HK-2 (cell line): Measurements from ENCODE around the gene NFE2L3.
"Not testable (repeated sequence)": the region's sequence is repeated elsewhere in the genome, so short reads cannot be mapped to it uniquely, and the experiment has no call there.

Source experiments
- DNase-seq: peaks from one replicate; pipeline ENCODE4 v3.0.0-alpha.2; 2018; ENCODE audit not compliant: unreplicated experiment

NFE2L3 gene, protein sequence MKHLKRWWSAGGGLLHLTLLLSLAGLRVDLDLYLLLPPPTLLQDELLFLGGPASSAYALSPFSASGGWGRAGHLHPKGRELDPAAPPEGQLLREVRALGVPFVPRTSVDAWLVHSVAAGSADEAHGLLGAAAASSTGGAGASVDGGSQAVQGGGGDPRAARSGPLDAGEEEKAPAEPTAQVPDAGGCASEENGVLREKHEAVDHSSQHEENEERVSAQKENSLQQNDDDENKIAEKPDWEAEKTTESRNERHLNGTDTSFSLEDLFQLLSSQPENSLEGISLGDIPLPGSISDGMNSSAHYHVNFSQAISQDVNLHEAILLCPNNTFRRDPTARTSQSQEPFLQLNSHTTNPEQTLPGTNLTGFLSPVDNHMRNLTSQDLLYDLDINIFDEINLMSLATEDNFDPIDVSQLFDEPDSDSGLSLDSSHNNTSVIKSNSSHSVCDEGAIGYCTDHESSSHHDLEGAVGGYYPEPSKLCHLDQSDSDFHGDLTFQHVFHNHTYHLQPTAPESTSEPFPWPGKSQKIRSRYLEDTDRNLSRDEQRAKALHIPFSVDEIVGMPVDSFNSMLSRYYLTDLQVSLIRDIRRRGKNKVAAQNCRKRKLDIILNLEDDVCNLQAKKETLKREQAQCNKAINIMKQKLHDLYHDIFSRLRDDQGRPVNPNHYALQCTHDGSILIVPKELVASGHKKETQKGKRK

GRCh38 chr7:26151953-26152781, at the start of gene NFE2L3:
Gene NFE2L3 (plus strand): TSS chr7:26152198. CDS start chr7:26152499, 301 bp downstream.
- DNase-seq: peak; percentile 72

GRCh38 chr7:26103596-26103995, 48.4 kb upstream of the NFE2L3 start:
- DNase-seq: no peak

DNA sequence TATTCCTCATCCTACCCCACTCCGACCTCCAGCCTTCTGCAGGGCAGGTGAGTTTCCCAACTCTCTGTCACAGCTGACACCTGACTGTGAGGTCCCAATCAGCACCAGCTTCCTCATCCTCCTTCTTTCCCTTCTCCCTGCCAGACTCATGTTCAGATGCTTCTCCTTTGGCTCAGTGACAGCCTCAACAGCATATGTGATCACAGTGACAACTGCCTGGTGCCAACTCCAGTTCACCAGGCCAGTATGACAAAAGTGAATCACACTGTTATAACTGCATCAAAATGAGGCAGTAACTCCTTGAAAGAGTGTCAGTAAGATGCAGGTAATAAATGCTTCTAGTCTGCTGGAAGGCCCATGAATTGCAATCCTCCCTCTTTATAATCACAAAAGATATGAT, 46.8 kb upstream of the NFE2L3 start:
- DNase-seq: no peak

GRCh38 chr7:26105931-26106330, 46.1 kb upstream of the NFE2L3 start:
- DNase-seq: no peak

DNA sequence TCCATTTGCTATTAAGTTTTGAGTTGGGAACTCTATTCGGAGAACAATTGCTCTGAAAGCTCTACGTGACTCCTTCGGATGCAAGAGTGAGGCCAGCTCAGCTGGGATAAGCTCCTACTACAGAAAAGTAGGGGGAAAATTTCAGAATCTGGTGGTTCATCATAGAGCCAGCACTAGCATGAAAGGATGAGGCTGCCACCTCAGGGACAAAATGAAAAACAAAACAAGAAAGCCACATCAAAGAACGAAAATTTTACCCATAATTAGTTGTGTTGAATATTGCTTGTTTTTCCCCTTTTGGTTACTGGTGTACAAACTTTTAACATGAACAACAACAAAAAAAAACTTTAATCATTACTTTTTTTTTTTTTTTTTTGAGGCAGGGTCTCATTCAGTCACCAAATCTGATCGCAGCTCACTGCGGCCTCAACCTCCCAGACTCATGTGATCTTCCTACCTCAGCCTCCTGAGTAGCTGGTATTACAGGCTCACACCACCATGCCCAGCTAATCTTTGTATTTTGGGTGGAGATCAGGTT, 39.7 kb upstream of the NFE2L3 start:
- DNase-seq: no peak

DNA sequence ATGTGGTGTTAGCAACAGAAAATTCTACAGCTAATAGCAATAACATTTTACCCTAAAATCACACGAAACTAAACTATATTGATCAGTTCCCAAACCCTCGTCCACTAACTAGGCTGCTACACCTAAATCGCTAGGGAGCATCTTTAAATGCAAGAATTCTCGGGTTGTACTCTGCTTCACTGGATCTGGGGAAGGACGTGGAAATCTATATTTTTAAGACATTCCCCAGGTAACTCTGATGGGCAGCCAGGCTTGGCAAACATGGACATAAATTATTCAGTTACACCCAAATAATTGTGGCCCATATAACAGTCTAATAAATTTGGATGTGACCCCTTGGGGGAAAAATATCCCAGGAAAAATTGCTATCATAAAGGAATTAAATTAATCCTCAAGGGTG, 36.3 kb upstream of the NFE2L3 start:
- no peak for DNase-seq

- no peak for DNase-seq
Observed at GRCh38 chr7:26117142-26117807, 34.7 kb upstream of the NFE2L3 start.

DNA sequence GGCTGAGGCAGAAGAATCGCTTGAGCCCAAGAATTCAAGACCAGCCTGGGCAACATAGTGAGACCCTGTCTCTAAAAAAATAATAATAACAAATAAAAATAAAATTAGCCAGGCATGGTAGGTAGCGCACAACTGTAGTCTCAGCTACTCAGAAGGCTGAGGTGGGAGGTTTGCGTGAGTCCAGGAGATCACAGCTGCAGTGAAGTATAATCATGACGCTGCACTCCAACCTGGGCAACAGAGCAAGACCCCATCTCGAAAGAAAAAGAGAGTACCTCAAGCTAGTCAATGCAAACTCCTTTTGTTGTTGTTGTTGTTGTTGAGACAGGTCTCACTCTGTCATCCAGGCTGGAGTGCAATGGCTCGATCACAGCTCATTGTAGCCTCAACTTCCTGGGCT, 34.0 kb upstream of the NFE2L3 start:
- DNase-seq: no peak

GRCh38 chr7:26122745-26123144, 29.3 kb upstream of the NFE2L3 start:
- DNase-seq: no peak

GRCh38 chr7:26124775-26125174, 27.2 kb upstream of the NFE2L3 start:
- not testable (repeated sequence) for DNase-seq

DNA sequence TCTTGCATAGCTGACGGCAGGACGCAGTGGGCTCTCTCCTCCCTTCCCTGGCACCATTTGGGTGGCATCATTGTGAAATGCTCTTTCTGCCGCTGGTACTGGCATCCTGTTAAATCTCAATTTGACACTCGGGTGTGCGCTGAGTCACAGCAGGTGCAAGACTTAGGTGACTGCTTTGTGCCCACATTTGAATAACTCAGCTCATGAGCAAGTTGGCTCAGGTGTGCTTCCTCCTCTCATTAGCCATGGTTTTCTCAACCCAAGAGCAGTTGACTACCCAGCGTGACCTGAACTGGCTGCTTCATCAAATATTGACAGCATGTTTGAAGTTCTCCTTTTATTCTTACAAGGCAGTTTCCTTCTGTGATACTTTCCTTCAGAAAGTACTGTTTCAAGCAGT, 24.6 kb upstream of the NFE2L3 start:
- no peak for DNase-seq

- no peak for DNase-seq
Observed at GRCh38 chr7:26131056-26131589, 20.9 kb upstream of the NFE2L3 start.

DNA sequence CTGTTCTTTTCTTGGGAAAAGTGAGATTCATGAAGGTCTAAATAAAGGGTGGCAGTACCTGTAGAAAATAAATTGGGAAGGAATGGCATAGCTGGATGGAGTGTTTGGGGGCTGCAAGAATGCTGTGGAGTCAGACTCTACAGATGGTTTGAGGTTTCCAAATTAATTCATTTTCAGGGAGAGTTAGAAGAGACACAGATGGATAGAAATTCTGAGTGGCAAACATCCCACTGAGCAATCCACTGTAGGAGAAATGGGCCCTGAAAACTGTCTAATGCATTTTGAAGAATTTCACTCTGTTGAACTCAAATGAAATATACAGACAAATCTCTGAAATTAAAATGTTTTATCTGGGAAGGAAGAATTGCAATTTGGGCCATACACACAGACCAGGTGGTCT, 16.9 kb upstream of the NFE2L3 start:
- no peak for DNase-seq

DNA sequence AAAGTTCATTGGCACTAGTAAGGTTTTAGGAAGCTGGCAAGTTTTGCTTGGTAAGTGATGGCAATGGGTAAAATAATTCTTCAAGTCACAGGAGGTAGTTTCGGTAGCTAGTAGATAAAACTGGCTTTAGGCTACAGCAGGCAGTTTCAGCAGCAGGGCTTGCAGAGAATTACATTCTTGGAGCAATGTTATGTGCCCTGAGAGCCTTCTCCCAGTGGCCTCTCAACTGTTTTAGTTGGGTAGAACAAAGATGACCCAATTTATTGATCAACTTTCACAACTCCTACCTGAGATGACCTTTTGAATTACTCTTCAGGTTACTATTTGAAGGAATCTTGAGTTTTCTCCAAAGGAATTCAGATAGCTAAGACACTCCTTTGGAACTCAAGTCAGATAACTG, 16.4 kb upstream of the NFE2L3 start:
- no peak for DNase-seq

DNA sequence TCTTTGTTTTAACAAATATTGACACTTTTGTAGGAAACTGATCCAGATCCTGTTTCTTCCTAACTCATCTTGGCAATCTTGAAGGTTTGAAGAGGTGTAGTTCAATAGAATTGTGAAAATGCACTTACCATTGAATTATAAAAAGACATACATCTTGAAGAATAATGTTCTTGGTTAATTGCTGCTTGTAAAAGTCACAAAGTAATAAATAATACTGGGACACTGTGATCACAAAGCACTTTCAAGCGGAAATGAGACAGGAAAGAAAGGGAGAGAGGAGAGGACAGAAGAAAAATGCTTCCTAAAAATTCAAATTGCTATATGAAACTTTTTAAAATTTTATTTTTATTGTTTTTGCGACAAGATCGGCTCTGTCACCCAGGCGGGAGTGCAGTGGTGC, 15.2 kb upstream of the NFE2L3 start:
- DNase-seq: no peak

- DNase-seq: no peak
Observed at GRCh38 chr7:26140380-26140779, 11.6 kb upstream of the NFE2L3 start.

- DNase-seq: no peak
Observed at GRCh38 chr7:26141077-26141476, 10.9 kb upstream of the NFE2L3 start.

GRCh38 chr7:26143298-26144048, 8.5 kb upstream of the NFE2L3 start:
- no peak for DNase-seq

GRCh38 chr7:26144184-26145080, 7.6 kb upstream of the NFE2L3 start:
- no peak for DNase-seq

- DNase-seq: no peak
Observed at GRCh38 chr7:26145238-26145637, 6.8 kb upstream of the NFE2L3 start.
